ENCODE data around the gene NR5A2.

The NR5A2 gene

GRCh38 chr1:200072636-200073285, 45.3 kb downstream of the NR5A2 start:
- DNase-seq (ENCODE audit: low spot score) = no peak

- no peak for DNase-seq (ENCODE audit: low spot score)
Measured at GRCh38 chr1:200073286-200073637, 45.8 kb downstream of the NR5A2 start.

DNA sequence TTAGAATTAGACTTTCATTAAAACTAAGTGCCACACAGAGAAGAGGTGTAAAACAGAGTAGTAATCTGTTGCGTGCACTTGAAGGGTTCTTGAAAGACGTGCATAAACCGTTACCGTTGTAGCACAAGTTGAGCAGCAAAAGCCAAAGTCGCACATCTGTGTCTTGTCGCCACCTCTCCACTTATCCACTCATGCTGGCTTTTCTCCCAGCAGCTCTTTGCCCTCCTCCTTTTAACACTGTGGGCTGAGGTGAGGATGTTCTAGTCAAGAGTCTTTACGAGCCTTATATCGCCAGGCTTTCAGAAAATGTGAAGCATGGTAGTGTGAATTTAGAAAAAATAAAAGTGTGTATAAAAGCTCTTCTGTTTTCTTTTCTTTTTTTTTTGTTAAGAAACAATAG, 48.0 kb downstream of the NR5A2 start:
- no peak for DNase-seq (ENCODE audit: low spot score)

DNA sequence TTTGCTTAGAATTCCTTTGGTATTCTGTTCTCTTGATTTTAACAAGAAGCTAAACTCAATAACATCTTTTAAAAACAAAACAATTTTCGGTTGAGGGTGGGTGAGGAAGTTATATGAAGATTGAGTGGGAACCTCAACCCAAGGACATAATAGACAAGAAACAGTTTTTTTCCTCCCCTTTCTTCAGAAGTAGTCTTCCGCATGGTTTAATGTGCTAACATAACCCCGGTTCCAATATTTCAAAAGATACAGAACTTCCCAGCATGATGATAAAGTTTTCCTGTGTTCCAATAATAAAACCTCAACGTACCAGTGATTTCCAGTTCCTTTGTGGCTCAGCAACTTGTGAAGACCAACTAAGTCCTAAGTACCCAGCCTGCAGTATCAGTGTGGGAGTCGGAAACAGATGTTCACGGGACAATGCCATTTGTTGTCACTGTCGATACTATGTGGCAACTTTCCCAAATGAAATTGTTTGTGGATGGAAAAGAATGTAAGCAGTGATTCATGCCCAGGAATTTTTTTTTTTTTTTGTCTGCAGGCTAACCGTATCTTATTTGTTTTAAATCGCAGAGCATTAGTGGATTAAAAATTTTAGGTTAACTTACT, 48.5 kb downstream of the NR5A2 start:
- DNase-seq (ENCODE audit: low spot score) = peak; percentile 37

DNA sequence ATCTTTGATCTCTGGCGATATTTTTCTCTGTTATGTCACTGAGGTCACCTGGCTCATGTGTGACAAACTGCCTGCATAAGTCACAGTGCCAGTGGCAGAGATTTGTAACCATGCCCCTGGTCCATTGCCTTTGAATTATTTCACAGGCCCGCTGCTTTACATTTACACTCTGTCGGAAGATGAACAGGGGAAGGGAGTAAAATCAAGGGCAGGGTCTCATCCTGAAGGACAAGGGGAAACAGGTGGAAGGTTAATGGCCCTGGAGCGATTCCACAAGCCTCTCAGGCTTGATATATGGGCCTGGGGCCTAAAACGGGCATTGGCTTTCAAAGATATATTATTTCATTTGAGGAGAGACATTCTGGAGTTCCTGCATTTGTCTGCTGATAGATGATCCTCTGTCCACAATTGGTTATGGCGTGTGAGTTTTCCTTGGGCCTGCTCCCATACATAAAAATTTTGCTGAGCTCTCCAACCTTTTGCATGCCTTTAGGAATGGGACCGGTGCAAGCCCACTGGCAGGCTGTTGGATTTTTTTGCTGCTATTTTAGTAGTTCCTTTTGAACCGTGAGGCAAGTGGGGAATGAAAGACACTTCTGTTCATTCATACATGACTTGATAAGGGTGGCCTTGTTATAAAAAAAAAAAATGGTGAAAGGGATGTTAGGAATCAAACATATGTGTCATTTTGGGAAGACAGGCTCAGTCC, 51.9 kb downstream of the NR5A2 start:
- no peak for DNase-seq (ENCODE audit: low spot score)

DNA sequence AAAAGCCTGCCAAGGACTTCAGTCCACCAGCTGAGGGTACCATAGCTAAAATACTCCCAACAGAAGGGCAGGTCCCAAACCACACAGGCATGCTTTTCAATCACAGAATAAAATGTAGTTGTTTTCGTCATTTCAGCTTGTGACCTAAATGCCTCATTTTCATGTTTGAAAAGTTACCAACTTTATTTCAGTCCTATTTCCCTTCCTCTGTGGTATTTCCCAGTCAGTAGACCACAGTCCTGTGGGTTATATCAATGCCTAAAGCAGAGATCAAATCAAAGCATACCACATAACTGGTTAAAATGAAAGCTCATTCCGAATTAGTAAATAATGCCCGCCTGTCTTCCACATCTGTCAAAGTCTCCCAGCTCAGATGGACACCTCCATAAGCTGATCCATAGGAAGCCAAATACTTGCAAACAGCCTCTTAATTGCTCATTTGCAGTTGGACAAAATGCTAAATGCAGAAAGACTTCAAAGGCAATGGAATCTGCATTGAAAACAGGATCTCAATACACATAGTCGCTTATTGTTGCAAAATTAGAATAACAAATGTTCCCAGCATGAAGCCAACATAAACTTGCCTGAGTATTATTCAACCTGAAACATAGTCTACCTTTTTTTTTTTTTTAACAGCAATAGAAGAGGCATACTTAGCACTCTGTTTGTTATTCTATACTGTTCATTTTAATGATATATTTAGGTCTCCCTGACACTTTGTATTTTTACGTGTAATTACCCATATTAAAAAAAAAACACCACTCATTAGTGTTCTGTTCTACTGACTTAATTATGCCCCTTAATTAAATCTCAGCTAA, 53.9 kb downstream of the NR5A2 start:
- no peak for DNase-seq (ENCODE audit: low spot score)

DNA sequence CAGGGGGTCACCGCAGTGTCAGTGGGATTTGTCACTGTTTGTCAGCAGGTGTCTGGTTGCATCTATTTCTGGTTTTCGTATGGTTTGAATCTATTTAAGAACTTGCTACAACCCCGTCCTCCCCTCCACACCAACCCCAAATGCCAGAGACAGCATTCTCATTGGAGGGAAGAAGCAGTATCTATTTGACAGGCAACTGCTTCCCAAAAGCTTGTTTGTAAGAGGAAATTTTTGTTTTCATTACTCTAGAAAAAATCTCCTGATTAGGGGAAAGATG, 54.4 kb downstream of the NR5A2 start:
- no peak for DNase-seq (ENCODE audit: low spot score)

- no peak for DNase-seq (ENCODE audit: low spot score)
Measured at GRCh38 chr1:200082329-200082728, 54.8 kb downstream of the NR5A2 start.

GRCh38 chr1:200090252-200091159, 63.0 kb downstream of the NR5A2 start:
- DNase-seq (ENCODE audit: low spot score) = no peak

DNA sequence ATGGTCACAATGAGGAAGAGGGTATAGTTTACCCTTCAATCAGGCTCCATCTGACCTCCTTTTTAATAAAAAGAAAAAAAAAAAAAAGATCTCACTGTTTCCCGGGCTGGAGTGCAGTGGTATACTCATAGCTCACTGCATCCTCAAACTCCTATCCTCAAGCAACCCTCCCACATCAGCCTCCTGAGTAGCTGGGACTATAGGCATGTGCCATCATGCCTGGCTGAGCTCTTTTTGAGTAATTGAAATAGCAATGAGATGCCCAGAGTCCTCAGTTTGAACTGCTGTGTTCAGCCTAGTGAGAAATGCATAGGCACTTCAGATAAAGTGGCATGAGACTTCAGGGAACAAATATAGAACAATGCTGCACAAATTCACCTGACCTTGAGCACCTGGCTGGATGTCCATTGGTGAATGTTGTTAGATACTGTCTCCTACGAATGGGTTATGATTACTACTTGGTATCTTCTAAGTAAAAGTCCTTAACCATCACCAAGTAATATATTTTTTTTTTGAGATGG, 67.6 kb downstream of the NR5A2 start:
- DNase-seq (ENCODE audit: low spot score) = no peak

- no peak for DNase-seq (ENCODE audit: low spot score)
Measured at GRCh38 chr1:200096774-200097173, 69.3 kb downstream of the NR5A2 start.

- no peak for DNase-seq (ENCODE audit: low spot score)
Measured at GRCh38 chr1:200099040-200099439, 71.5 kb downstream of the NR5A2 start.

DNA sequence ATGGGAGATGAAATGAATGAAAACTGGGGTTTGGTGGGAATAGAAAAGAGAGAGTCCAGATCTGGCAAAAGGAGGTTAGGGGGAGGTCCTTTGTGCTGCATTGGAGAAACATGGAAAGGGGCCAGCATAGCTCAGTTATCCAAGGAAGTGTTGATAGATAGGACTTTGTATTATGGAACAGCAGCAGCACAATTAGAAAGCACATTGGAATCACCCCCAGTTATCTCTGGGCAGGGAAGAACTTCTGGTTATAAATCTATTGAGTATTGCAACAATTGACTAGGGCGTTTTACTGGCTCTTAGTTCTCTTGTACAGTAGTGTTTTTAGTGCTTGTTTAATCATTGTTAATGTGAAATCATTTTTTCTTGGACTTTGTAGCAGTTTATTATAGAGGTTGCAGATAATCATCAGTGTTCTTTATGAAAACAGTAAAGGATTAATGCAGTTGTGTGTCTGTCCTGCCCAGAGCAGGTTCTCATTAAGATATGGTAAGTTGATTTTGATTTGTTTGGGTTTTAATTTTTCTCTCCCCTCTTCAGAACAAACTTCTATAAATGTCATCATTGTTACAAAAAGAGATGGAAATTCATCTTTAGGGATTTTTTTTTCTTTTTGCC, 76.6 kb downstream of the NR5A2 start:
- no peak for DNase-seq (ENCODE audit: low spot score)

GRCh38 chr1:200107004-200107470, 79.5 kb downstream of the NR5A2 start:
- no peak for DNase-seq (ENCODE audit: low spot score)

DNA sequence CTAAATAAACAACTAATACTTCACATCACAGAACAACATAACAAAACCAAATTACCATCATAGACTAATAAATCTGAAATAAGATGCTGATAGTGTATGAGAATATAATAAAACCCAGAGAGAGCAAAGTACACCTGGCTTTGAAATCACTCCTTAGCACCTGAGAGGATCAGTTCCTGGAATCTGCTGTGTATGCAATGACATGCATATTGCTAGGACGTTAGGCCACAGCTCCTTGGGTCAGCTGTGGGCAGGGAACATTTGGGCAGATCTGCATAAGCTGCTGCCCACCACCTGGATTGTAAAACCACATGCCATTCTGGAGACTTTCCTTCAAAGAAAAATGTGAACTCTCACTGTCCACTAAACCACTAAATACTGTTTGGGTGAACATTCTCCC, 81.1 kb downstream of the NR5A2 start:
- DNase-seq (ENCODE audit: low spot score) = no peak

DNA sequence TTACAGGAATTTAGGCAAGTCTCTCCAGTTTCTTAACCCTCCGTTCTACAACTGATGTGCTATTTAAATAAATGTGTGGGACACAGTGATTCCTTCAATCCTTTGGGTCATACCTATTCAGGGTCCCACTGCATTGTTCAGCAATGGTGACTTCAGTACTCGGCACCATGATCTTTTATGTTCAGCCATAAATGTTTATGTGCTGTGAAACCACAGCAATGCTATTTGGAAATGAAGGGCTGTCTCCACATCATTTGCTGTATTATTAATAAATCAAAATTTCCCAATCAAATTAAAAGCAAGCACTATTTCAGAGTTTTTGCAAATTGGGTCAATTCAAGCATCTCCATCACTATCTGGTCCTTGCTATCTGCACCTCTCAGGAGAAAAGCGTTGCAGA, 84.8 kb downstream of the NR5A2 start:
- DNase-seq (ENCODE audit: low spot score) = no peak

- DNase-seq (ENCODE audit: low spot score) = no peak
Measured at GRCh38 chr1:200115532-200115931, 88.0 kb downstream of the NR5A2 start.

GRCh38 chr1:200116324-200116723, 88.8 kb downstream of the NR5A2 start:
- DNase-seq (ENCODE audit: low spot score) = no peak

DNA sequence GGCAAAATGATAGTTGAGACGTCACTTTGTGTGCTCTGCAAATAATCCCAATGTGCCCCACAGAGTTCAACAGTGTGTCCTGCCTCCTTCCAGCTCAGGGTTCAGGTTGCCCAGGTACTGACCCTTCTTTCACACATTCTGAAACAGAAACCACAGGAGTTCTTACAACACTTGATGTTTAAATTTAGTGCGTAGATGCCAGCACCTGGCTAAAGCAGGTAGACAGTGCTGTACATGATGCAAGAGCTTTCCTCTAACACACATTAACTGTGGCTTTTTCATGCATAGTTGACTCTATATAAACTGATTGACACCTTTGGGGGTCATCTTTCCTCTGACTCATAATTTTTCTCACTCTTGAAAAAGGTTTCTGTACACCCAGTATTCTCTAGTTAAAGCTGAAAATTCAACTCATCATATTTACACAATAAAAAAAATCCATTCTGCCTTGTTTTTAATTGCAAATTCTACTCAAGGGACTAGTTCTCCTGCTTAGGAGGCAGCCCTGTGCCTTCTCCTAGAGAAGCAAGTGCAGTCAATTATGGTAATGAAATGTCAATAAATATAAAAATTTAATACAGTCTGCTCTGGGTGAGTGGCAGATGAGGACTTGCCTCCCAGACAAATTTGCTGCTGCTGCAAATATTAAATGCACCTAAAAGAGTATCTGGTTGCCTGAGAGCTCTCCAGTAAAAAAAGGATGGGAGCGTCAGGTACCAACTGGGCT, 91.4 kb downstream of the NR5A2 start:
- DNase-seq (ENCODE audit: low spot score) = no peak

- DNase-seq (ENCODE audit: low spot score) = no peak
Measured at GRCh38 chr1:200121421-200121820, 93.9 kb downstream of the NR5A2 start.

Measured in pons (tissue), 1 donor.